ENCODE data around the gene LRMDA.

Gene LRMDA

DNA sequence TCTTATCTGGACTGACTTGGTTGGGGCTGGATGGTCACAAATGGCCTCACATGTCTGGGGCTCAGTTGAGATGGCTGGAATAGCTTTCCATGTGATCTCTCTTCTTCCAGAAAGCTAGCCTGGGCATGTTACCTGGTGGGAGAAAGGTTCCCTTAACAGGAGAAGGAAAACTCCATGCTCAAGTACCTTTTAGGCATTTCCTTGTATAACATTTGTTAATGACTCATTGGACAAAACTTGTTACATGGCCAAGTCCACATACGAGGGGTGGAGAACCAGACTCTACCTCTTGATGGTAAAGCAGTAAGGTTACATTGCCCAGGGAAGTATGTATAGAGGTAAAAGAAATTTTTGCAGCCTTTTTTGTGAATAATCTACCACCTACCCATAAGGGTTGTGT, 826.4 kb downstream of the LRMDA start:
- no peaks in the 10 kb centered on the region for H3K27me3 ChIP-seq (ENCODE audit: insufficient read depth, low read length)
- H2AFZ ChIP-seq (ENCODE audit: low read length, unreplicated experiment), result no peak overlapping the region
- no peaks in the 10 kb centered on the region for H3K4me1 ChIP-seq (ENCODE audit: control insufficient read depth, insufficient read depth, low read length, unreplicated experiment)
- H3K27ac ChIP-seq (ENCODE audit: low read depth, low read length), result no peak overlapping the region
- no peaks in the 10 kb centered on the region for H3K36me3 ChIP-seq (ENCODE audit: insufficient read depth, low read length)
- no peaks in the 10 kb centered on the region for H3K79me2 ChIP-seq (ENCODE audit: control insufficient read depth, insufficient read depth, low read length, unreplicated experiment)
- H3K4me3 ChIP-seq (ENCODE audit: low read depth, low read length), result no peak overlapping the region

- Histone ChIP-seq H3K4me3 (ENCODE audit: low read depth, low read length) (no peak overlapping the region), H3K79me2 (ENCODE audit: control insufficient read depth, insufficient read depth, low read length, unreplicated experiment) (no peaks in the 10 kb centered on the region), H3K36me3 (ENCODE audit: insufficient read depth, low read length) (no peaks in the 10 kb centered on the region), H3K4me1 (ENCODE audit: control insufficient read depth, insufficient read depth, low read length, unreplicated experiment) (no peaks in the 10 kb centered on the region), H3K27me3 (ENCODE audit: insufficient read depth, low read length) (no peaks in the 10 kb centered on the region), H2AFZ (ENCODE audit: low read length, unreplicated experiment) (no peak overlapping the region), H3K27ac (ENCODE audit: low read depth, low read length) (no peak overlapping the region)
Observed at GRCh38 chr10:76265441-76266113, 834.2 kb downstream of the LRMDA start.

- Histone ChIP-seq H3K27ac (ENCODE audit: low read depth, low read length) (no peak overlapping the region), H2AFZ (ENCODE audit: low read length, unreplicated experiment) (no peak overlapping the region), H3K4me3 (ENCODE audit: low read depth, low read length) (no peak overlapping the region), H3K4me1 (ENCODE audit: control insufficient read depth, insufficient read depth, low read length, unreplicated experiment) (no peaks in the 10 kb centered on the region), H3K27me3 (ENCODE audit: insufficient read depth, low read length) (no peaks in the 10 kb centered on the region), H3K36me3 (ENCODE audit: insufficient read depth, low read length) (no peaks in the 10 kb centered on the region), H3K79me2 (ENCODE audit: control insufficient read depth, insufficient read depth, low read length, unreplicated experiment) (no peaks in the 10 kb centered on the region)
Observed at GRCh38 chr10:76268530-76268929, 837.1 kb downstream of the LRMDA start.

GRCh38 chr10:76268954-76269353, 837.5 kb downstream of the LRMDA start:
- Histone ChIP-seq H3K79me2 (ENCODE audit: control insufficient read depth, insufficient read depth, low read length, unreplicated experiment) (no peaks in the 10 kb centered on the region), H3K27ac (ENCODE audit: low read depth, low read length) (no peak overlapping the region), H3K27me3 (ENCODE audit: insufficient read depth, low read length) (no peaks in the 10 kb centered on the region), H3K36me3 (ENCODE audit: insufficient read depth, low read length) (no peaks in the 10 kb centered on the region), H3K4me3 (ENCODE audit: low read depth, low read length) (no peak overlapping the region), H2AFZ (ENCODE audit: low read length, unreplicated experiment) (no peak overlapping the region), H3K4me1 (ENCODE audit: control insufficient read depth, insufficient read depth, low read length, unreplicated experiment) (no peaks in the 10 kb centered on the region)

- Histone ChIP-seq H3K27me3 (ENCODE audit: insufficient read depth, low read length) (no peaks in the 10 kb centered on the region), H3K4me3 (ENCODE audit: low read depth, low read length) (no peak overlapping the region), H3K36me3 (ENCODE audit: insufficient read depth, low read length) (no peaks in the 10 kb centered on the region; the same call in 1 of the 2 replicates), H2AFZ (ENCODE audit: low read length, unreplicated experiment) (no peak overlapping the region), H3K4me1 (ENCODE audit: control insufficient read depth, insufficient read depth, low read length, unreplicated experiment) (no peaks in the 10 kb centered on the region), H3K79me2 (ENCODE audit: control insufficient read depth, insufficient read depth, low read length, unreplicated experiment) (no peaks in the 10 kb centered on the region), H3K27ac (ENCODE audit: low read depth, low read length) (no peak overlapping the region)
Observed at GRCh38 chr10:76270464-76270863, 839.0 kb downstream of the LRMDA start.

DNA sequence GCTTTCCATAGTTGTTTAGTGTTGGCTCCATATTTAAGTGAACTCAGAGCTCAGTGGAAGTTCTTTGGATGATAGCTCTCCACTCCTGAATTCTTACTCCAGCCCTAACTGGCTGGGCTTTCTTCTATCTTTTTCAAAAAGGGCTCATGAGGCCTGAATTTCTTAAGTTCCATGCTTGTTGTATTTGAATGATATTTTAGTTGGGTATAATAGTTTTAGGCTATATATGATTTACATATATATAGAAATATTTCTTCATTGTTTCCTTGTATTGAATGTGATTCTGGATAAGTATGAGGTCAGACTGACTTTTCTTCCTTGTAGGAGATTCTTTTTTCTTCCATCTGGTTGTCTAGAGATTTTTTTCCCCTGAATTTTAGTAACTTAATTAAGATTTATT, 843.5 kb downstream of the LRMDA start:
- H3K4me1 ChIP-seq (ENCODE audit: control insufficient read depth, insufficient read depth, low read length, unreplicated experiment), result peaks cover 3% of the 10 kb centered on the region
- H3K36me3 ChIP-seq (ENCODE audit: insufficient read depth, low read length), result no peaks in the 10 kb centered on the region; the same call in 1 of the 2 replicates
- no peaks in the 10 kb centered on the region for H3K27me3 ChIP-seq (ENCODE audit: insufficient read depth, low read length)
- no peak overlapping the region for H3K4me3 ChIP-seq (ENCODE audit: low read depth, low read length)
- H2AFZ ChIP-seq (ENCODE audit: low read length, unreplicated experiment), result no peak overlapping the region
- H3K27ac ChIP-seq (ENCODE audit: low read depth, low read length), result no peak overlapping the region
- no peaks in the 10 kb centered on the region for H3K79me2 ChIP-seq (ENCODE audit: control insufficient read depth, insufficient read depth, low read length, unreplicated experiment)

- Histone ChIP-seq H3K36me3 (ENCODE audit: insufficient read depth, low read length) (no peaks in the 10 kb centered on the region; the same call in 1 of the 2 replicates), H3K79me2 (ENCODE audit: control insufficient read depth, insufficient read depth, low read length, unreplicated experiment) (no peaks in the 10 kb centered on the region), H3K27ac (ENCODE audit: low read depth, low read length) (no peak overlapping the region), H3K27me3 (ENCODE audit: insufficient read depth, low read length) (no peaks in the 10 kb centered on the region), H3K4me1 (ENCODE audit: control insufficient read depth, insufficient read depth, low read length, unreplicated experiment) (peaks cover 3% of the 10 kb centered on the region), H3K4me3 (ENCODE audit: low read depth, low read length) (no peak overlapping the region), H2AFZ (ENCODE audit: low read length, unreplicated experiment) (no peak overlapping the region)
Observed at GRCh38 chr10:76278811-76279460, 847.5 kb downstream of the LRMDA start.

GRCh38 chr10:76281659-76282058, 850.2 kb downstream of the LRMDA start:
- Histone ChIP-seq H3K27me3 (ENCODE audit: insufficient read depth, low read length) (no peaks in the 10 kb centered on the region), H3K4me1 (ENCODE audit: control insufficient read depth, insufficient read depth, low read length, unreplicated experiment) (peaks cover 12% of the 10 kb centered on the region), H2AFZ (ENCODE audit: low read length, unreplicated experiment) (no peak overlapping the region), H3K79me2 (ENCODE audit: control insufficient read depth, insufficient read depth, low read length, unreplicated experiment) (no peaks in the 10 kb centered on the region), H3K27ac (ENCODE audit: low read depth, low read length) (no peak overlapping the region), H3K36me3 (ENCODE audit: insufficient read depth, low read length) (no peaks in the 10 kb centered on the region), H3K4me3 (ENCODE audit: low read depth, low read length) (no peak overlapping the region)

DNA sequence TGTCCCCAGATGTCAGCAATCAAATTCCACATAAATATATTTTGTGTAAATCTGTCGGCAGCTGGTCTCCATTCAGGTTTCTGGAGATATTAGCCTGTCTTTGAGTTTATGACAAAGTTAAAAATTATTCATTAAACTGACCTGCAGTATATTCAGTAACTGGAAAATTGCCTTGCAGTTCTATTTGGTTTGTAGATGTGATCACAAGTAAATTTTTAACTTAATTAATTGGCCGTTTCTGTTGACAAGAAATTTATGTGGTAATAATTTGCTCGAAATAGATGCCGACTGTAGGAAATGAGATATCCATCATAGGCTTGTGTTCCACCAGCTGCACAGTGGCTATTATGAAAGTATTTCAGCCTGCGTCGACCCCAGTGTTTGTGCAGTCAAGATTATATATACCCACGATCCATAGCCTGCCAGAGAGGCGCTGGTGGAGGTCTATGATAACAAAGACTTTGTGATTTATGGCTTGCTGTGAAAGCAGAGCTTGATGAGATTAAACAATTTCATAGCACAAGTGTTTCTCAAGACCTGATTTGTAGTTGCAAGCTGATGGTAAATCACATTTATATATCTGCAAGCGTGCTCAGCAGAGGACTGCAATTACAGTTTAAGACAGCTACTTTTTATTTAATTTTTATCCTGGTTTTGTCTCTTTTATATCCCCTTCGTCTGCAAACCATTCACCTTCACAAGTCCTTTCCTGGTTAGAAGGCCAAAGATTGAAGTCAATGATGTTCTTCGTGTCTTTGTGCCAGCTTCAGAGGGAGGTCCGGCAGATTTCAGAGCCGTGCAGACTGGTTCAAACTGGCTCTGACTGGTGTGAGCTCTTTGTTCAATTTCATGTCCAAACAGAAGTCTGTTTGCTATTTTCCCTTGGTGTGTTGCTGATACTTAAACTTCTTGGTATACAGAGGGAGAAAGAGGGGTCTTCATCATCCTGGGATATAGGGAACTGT, 850.9 kb downstream of the LRMDA start:
- Histone ChIP-seq H3K27me3 (ENCODE audit: insufficient read depth, low read length) (no peaks in the 10 kb centered on the region), H3K79me2 (ENCODE audit: control insufficient read depth, insufficient read depth, low read length, unreplicated experiment) (no peaks in the 10 kb centered on the region), H3K4me1 (ENCODE audit: control insufficient read depth, insufficient read depth, low read length, unreplicated experiment) (peaks cover 16% of the 10 kb centered on the region), H2AFZ (ENCODE audit: low read length, unreplicated experiment) (no peak overlapping the region), H3K27ac (ENCODE audit: low read depth, low read length) (no peak overlapping the region), H3K4me3 (ENCODE audit: low read depth, low read length) (no peak overlapping the region), H3K36me3 (ENCODE audit: insufficient read depth, low read length) (no peaks in the 10 kb centered on the region)

GRCh38 chr10:76284351-76284750, 852.9 kb downstream of the LRMDA start:
- Histone ChIP-seq H2AFZ (ENCODE audit: low read length, unreplicated experiment) (no peak overlapping the region), H3K27ac (ENCODE audit: low read depth, low read length) (no peak overlapping the region), H3K36me3 (ENCODE audit: insufficient read depth, low read length) (no peaks in the 10 kb centered on the region), H3K79me2 (ENCODE audit: control insufficient read depth, insufficient read depth, low read length, unreplicated experiment) (no peaks in the 10 kb centered on the region), H3K27me3 (ENCODE audit: insufficient read depth, low read length) (no peaks in the 10 kb centered on the region), H3K4me3 (ENCODE audit: low read depth, low read length) (no peak overlapping the region), H3K4me1 (ENCODE audit: control insufficient read depth, insufficient read depth, low read length, unreplicated experiment) (peaks cover 19% of the 10 kb centered on the region)

Data from ACC112 (cell line).